ENCODE measurements around the gene SLC29A1.

DNA sequence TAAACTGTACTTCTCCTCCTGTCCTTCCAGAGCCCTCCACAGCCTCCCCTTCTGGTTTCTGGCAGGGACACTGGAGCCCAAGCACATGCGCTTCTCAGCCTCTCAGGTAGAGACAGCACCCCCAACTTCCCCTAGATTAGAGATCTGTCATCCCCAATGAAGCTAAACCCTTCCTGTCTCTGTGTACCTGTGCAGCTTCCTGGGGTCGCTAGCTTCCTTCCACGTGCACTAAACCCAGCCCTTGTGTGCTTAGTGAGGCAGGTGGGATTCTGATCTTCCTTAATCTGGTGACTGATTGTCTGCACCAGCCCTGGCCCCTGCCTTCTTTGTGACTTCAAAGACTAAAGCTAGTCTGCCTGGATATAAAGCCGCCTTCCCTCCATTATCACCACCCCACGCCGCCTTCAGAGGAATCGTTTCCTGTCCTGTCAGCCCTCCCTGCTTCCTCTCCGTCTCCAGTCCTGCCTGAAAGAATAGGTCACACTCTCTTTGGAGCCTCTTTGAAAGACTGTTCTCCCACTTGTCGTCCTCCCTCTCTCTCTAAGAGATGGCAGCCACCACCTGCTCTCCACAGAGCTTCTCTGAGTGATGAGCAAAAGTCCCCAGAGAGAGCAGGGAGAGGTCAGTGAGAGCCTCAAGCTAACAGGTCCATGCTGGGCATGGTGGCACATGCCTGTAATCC is 37.3 kb upstream of the SLC29A1 start:
- TF ChIP-seq, protein P1, sequence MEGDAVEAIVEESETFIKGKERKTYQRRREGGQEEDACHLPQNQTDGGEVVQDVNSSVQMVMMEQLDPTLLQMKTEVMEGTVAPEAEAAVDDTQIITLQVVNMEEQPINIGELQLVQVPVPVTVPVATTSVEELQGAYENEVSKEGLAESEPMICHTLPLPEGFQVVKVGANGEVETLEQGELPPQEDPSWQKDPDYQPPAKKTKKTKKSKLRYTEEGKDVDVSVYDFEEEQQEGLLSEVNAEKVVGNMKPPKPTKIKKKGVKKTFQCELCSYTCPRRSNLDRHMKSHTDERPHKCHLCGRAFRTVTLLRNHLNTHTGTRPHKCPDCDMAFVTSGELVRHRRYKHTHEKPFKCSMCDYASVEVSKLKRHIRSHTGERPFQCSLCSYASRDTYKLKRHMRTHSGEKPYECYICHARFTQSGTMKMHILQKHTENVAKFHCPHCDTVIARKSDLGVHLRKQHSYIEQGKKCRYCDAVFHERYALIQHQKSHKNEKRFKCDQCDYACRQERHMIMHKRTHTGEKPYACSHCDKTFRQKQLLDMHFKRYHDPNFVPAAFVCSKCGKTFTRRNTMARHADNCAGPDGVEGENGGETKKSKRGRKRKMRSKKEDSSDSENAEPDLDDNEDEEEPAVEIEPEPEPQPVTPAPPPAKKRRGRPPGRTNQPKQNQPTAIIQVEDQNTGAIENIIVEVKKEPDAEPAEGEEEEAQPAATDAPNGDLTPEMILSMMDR (IDR thresholded peaks at IDR 0.05; ENCODE audit: low read depth, low read length), result no peak
- TF ChIP-seq MAX (IDR thresholded peaks at IDR 0.05; ENCODE audit: low read depth, low read length) (no peak), MYC (IDR thresholded peaks at IDR 0.05; ENCODE audit: low read depth, low read length) (no peak)
